ENCODE results near the gene ZHX3. TPM values are rescaled to one million over a fixed set of nuclear protein-coding genes. Genes with fewer than 3 reads are reported as not detected.
"Not testable (repeated sequence)": the region's sequence is repeated elsewhere in the genome, so short reads cannot be mapped to it uniquely, and the experiment has no call there.

The ZHX3 gene
- total RNA-seq, 6 experiments from 2014 or later = 17.6 to 47.4 (median 26.2) TPM

DNA sequence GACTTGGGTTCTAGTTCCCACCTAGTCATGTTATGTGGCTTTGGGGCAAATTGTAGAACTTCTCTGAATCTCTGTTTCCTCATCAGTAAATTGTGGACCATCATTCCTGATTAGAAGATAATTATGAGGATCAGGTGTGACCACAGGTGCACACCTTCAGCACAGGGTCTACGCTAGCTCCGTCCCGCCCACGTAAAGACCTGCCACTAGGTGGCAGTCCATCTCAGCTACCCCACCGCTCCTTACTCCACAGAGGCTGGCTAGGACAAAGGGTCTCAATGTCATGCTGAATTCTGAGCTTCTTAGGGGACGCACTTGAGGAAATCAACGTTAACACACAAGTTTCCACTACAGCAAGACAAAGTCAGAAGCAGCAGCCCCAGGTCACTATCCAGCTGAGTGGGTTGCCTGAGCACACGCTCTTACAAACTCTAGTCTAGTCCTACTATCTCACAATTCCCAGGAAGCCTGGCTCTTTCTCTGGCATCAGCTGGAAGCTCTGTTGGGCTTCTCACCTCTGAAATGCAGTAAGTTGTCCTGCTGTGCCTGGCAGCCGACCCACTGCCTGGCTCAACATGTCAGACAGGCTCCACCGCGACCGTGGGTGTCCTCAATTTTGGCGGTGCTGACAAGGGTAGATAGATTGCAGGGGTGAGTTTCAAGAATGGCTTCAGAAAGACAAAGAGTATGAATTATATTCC, 182.2 kb downstream of the ZHX3 start:
- H3K36me3 ChIP-seq = no peaks in the 10 kb centered on the region
- H3K27me3 ChIP-seq = no peaks in the 10 kb centered on the region
- no peak overlapping the region for H3K4me3 ChIP-seq
- intact Hi-C loops (cut with DNase I) = no loop called here
- peak in 2 of 3 donors; percentile 47 to 58 for DNase-seq
- H3K9me3 ChIP-seq = no peaks in the 10 kb centered on the region
- H3K4me1 ChIP-seq = peaks cover 0 to 14% (median 0%) of the 10 kb centered on the region in 4 donors
- peak; percentile 19 to 48 (median 39) for ATAC-seq
- no peak overlapping the region for H3K27ac ChIP-seq
- TF ChIP-seq, protein P1, sequence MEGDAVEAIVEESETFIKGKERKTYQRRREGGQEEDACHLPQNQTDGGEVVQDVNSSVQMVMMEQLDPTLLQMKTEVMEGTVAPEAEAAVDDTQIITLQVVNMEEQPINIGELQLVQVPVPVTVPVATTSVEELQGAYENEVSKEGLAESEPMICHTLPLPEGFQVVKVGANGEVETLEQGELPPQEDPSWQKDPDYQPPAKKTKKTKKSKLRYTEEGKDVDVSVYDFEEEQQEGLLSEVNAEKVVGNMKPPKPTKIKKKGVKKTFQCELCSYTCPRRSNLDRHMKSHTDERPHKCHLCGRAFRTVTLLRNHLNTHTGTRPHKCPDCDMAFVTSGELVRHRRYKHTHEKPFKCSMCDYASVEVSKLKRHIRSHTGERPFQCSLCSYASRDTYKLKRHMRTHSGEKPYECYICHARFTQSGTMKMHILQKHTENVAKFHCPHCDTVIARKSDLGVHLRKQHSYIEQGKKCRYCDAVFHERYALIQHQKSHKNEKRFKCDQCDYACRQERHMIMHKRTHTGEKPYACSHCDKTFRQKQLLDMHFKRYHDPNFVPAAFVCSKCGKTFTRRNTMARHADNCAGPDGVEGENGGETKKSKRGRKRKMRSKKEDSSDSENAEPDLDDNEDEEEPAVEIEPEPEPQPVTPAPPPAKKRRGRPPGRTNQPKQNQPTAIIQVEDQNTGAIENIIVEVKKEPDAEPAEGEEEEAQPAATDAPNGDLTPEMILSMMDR (IDR thresholded peaks at IDR 0.05) = peak; percentile 55 to 86 (median 82)
- no peak for TF ChIP-seq POLR2A (IDR thresholded peaks at IDR 0.05)
- 59% methylated on average over 11 of the region's 13 CpGs for WGBS (ENCODE audit: insufficient coverage, low coverage, low lambda C conversion rate, missing lambda C conversion rate)

DNA sequence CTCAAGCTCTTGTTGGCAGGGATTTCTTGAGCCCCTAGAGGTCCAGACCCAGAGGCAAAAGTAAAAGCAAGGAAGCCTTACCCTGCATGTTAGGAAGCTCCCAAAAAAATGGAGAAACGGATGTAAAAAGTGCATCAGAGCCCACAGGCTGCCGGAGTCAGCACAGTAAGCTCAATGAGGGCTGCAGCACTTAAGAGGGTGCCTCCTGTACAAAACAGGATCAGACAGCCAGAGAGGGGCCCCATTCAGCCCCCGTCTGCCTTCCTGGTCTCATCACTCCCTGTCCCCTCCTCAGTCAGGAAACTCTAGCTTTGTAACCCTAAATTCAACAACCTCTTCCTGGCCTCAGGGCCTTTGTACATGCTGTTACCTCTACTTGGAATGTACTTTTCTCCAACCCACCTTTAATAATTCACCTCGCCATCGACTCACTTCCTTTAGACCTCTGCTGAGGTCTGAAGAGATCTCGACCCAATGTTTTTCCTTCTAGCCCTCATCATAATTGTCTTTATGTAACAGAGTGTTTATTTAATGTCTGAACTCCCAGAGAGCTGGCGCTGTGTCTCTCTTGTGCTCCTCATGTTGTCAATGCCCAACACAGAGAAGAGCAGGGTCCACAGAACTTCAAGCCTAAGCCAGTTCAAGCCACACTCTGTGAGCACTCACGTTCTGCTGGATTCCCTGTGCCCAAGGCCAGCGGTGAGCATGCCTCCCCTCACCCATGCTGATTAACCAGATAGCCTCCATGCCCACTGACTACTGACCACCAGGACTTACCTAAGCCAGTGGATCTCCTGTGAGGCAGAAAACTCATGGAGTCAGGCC, 183.0 kb downstream of the ZHX3 start:
- ATAC-seq = no peak
- intact Hi-C loops (cut with DNase I) = no loop called here
- Histone ChIP-seq H3K27me3 (no peaks in the 10 kb centered on the region), H3K9me3 (no peaks in the 10 kb centered on the region), H3K4me3 (no peak overlapping the region), H3K27ac (no peak overlapping the region), H3K36me3 (no peaks in the 10 kb centered on the region), H3K4me1 (peaks cover 0 to 14% (median 0%) of the 10 kb centered on the region in 4 donors)
- peak in 1 of 3 donors; percentile 34 for DNase-seq
- WGBS (ENCODE audit: insufficient coverage, low coverage, low lambda C conversion rate, missing lambda C conversion rate) = 72% methylated on average over 8 of the region's 9 CpGs
- TF ChIP-seq, protein P1 (IDR thresholded peaks at IDR 0.05) = no peak
- no peak for TF ChIP-seq POLR2A (IDR thresholded peaks at IDR 0.05)

DNA sequence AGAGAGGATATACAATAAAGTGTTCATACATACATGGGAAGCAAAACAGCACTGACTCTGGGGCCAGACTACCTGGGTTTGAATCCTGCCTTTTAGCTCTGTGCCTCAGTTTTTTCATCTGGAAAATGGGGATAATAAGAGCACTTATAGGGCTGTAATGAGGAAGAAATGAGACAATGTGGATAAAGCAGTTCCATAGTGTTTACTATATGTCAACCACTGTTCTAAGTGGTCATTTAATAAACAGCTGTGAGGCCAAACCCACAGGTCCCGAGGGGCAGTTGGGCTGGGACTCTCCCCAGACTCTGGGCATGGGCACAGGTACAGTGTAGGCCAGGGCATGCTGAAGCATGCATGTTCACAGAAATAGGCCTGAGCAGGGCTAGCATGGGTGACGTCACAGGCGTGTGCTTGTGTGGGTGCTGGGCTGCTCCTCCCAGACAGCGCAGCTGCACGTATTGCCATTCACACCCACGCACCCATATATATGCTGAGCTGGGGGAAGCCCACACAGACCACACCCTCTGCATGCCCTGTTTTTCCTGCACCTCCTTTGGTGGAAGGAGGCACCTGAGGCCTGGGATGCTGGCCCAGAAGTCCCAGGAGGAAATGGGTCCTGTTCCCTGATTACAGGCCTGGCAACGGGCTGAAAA, 183.7 kb downstream of the ZHX3 start:
- no peak overlapping the region for H3K4me3 ChIP-seq
- intact Hi-C loops (cut with DNase I) = no loop called here
- TF ChIP-seq POLR2A (IDR thresholded peaks at IDR 0.05) = no peak
- TF ChIP-seq, protein P1 (IDR thresholded peaks at IDR 0.05) = no peak
- H3K4me1 ChIP-seq = peaks cover 0 to 14% (median 0%) of the 10 kb centered on the region in 4 donors
- ATAC-seq (no peak), DNase-seq (peak in 1 of 3 donors; percentile 35)
- no peaks in the 10 kb centered on the region for H3K36me3 ChIP-seq
- no peaks in the 10 kb centered on the region for H3K27me3 ChIP-seq
- H3K27ac ChIP-seq = no peak overlapping the region
- WGBS (ENCODE audit: insufficient coverage, low coverage, low lambda C conversion rate, missing lambda C conversion rate) = 90% methylated on average over 1 of the region's 7 CpGs
- no peaks in the 10 kb centered on the region for H3K9me3 ChIP-seq

DNA sequence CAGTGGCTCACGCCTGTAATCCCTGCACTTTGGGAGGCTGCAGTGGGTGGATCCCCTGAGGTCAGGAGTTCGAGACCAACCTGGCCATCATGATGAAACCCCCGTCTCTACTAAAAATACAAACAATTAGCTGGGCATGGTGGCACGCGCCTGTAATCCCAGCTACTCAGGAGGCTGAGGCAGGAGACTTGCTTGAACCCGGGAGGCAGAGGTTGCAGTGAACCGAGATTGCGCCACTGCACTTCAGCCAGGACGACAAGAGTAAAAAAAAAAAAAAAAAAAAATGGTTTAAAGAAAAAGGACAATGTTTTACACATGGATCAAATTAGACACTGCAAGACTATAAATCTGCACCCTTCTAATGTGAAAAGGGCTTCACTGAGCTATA, 185.1 kb downstream of the ZHX3 start:
- intact Hi-C loops (cut with DNase I); H3K4me3 ChIP-seq; H3K27ac ChIP-seq; H3K36me3 ChIP-seq; H3K9me3 ChIP-seq; H3K4me1 ChIP-seq; ATAC-seq; H3K27me3 ChIP-seq; DNase-seq: not testable (repeated sequence)
- 67% methylated on average over 7 of the region's 9 CpGs for WGBS (ENCODE audit: insufficient coverage, low coverage, low lambda C conversion rate, missing lambda C conversion rate)

All from right lobe of liver (tissue), 6 donors.